Psoas muscle (tissue), 8 donors: Measurements from ENCODE around the gene FAM193A. TPM values are rescaled to one million over a fixed set of nuclear protein-coding genes. Genes with fewer than 3 reads are reported as not detected.
"Not testable (repeated sequence)": the region's sequence is repeated elsewhere in the genome, so short reads cannot be mapped to it uniquely, and the experiment has no call there.

Source experiments
- ATAC-seq, 4 donors: fragments of 200-7000 bp; cut with Tn5 transposase; one replicate each; pipeline ENCODE4 v1.9.1; 2020; ENCODE audit warnings: moderate library complexity in 3 of 4, mild to moderate bottlenecking in 2 of 4
- DNase-seq, 2 donors: peaks; one replicate each; pipeline ENCODE4 v3.0.0-alpha.2; 2020
- H3K27ac ChIP-seq: fragments of 200-600 bp; one replicate; pipeline ENCODE4 v1.8.0; 2022
- H3K27me3 ChIP-seq, 3 donors: fragments of 200-600 bp in 1 of 3; one replicate each; pipeline versions ENCODE4 v1.6.1 to v1.8.0; 2013 to 2022; ENCODE audit warnings: low read length in 2 of 3, mild to moderate bottlenecking in 2 of 3, moderate library complexity in 1 of 3; ENCODE audit not compliant: insufficient read depth in 3 of 3
- H3K36me3 ChIP-seq, 2 donors: fragments of 200-600 bp in 1 of 2; one replicate each; pipeline versions ENCODE4 v1.6.1 to v1.8.0; 2013 to 2022; ENCODE audit warnings: low read depth in 1 of 2, mild to moderate bottlenecking in 1 of 2, moderate library complexity in 1 of 2; ENCODE audit not compliant: insufficient read depth in 1 of 2
- H3K4me1 ChIP-seq: fragments of 200-600 bp; one replicate; pipeline ENCODE4 v1.8.0; 2022
- H3K4me3 ChIP-seq: fragments of 200-600 bp; one replicate; pipeline ENCODE4 v1.8.0; 2022; ENCODE audit warnings: mild to moderate bottlenecking
- H3K9me3 ChIP-seq: fragments of 200-600 bp; one replicate; pipeline ENCODE4 v1.8.0; 2022
- CTCF ChIP-seq: fragments of 200-600 bp; IDR thresholded peaks from one replicate; pipeline ENCODE4 v1.8.0; 2022; ENCODE audit warnings: antibody characterized with exemption
- WGBS, 3 donors: extraction: QIAGEN DNeasy Blood & Tissue Kit; methylation state at CpG; one replicate each; pipeline versions ENCODE4 v1.1.6 to v1.1.7; 2013; 5-methylcytosine and 5-hydroxymethylcytosine counted together
- intact Hi-C, 2 donors: fragments of 100-400 bp; cut with DNase I; formaldehyde crosslinking; loops; one replicate each; pipeline versions ENCODE4 v1.11.0 to v1.14.2; 2022
- polyA plus RNA-seq, 3 donors: library from polyadenylated mRNA; stranded (reverse); fragments of 200-250 nt; gene quantifications; one replicate each; pipeline ENCODE4 v1.2.3, GENCODE V29; 2013
- total RNA-seq, 4 donors: library from RNA; stranded (reverse); fragmentation: NEBNext Ultra II Directional in 2 of 4; extraction: Animal tissue kit (Norgen Biotek cat#: 25700) in 2 of 4; gene quantifications; one replicate each; pipeline versions ENCODE4 v1.2.1 to v1.2.4, GENCODE V29; 2021 to 2023
- donor health status: healthy with polysubstance abuse.
- donor health status: DM: no; HTN: no; CAD: no; lungs with moderate emphysema.
- donor health status: Bipolar disorder and iron deficiency.
- donor health status: healthy.
- donor health status: DM: yes; HTN: yes; CAD: no.
- donor health status: DM: no; HTN: no; CAD: no.
- donor health status: DM: no; HTN: no; CAD: no.
- donor health status: DM: yes; HTN: yes; CAD: no.

FAM193A gene
- total and polyA plus RNA-seq, 7 donors = 7.5 to 20.0 (median 14.6) TPM

GRCh38 chr4:2588259-2588658 is 51.8 kb downstream of the FAM193A start:
- H3K4me3 ChIP-seq = no peak overlapping the region
- H3K27ac ChIP-seq = peak overlapping the region; percentile 48
- peaks cover 67% of the 10 kb centered on the region for H3K4me1 ChIP-seq

DNA sequence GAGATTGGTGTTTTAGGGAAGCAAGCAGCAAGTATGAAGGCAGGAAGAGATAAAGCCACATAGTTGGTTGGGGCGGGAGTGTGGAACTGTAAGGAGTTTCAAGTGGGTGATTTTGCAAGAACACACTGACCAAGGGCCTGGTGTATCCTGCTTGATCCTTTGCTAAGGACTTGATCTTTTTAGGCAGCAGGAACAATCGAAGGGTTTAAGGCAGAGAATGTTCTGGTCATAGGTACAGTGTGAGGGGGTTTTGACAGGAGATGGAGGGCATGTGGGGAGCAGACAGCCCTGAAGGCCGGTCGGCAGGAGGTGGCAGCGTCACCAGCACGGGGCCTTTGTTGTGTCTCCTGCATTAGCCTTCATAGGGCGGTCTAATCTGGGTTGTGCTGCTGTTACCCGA is 54.7 kb downstream of the FAM193A start:
- Histone ChIP-seq H3K27me3 (no peaks in the 10 kb centered on the region), H3K9me3 (no peaks in the 10 kb centered on the region), H3K27ac (peak overlapping the region; percentile 43), H3K4me1 (peaks cover 82% of the 10 kb centered on the region), H3K36me3 (peaks cover 0 to 1% of the 10 kb centered on the region in 2 donors), H3K4me3 (no peak overlapping the region)
- no peak for TF ChIP-seq CTCF
- intact Hi-C loops = no loop called here
- ATAC-seq (no peak), DNase-seq (no peak)
- 58 to 67% (median 62%) methylated on average over 8 of the region's 8 CpGs for WGBS, 3 donors

More at GRCh38 chr4:2588259-2588658, 51.8 kb downstream of the FAM193A start:
- no peak for TF ChIP-seq CTCF
- 69 to 75% (median 74%) methylated on average over 3 of the region's 3 CpGs for WGBS, 3 donors
- DNase-seq = no peak
- no peak for ATAC-seq
- no peaks in the 10 kb centered on the region for H3K36me3 ChIP-seq
- intact Hi-C loops = no loop called here
- no peaks in the 10 kb centered on the region for H3K27me3 ChIP-seq
- H3K9me3 ChIP-seq = no peaks in the 10 kb centered on the region

GRCh38 chr4:2592014-2592413 is 55.6 kb downstream of the FAM193A start:
- ATAC-seq, H3K27me3 ChIP-seq, H3K9me3 ChIP-seq, H3K4me3 ChIP-seq, H3K36me3 ChIP-seq, DNase-seq, intact Hi-C loops: not testable (repeated sequence)
- Histone ChIP-seq H3K27ac (peak overlapping the region; percentile 33), H3K4me1 (peaks cover 82% of the 10 kb centered on the region)
- 84 to 91% (median 88%) methylated on average over 12 of the region's 12 CpGs for WGBS, 3 donors

- H3K9me3 ChIP-seq = no peaks in the 10 kb centered on the region
- H3K27ac ChIP-seq = peak overlapping the region; percentile 33
- H3K4me3 ChIP-seq = no peak overlapping the region
- H3K27me3 ChIP-seq = no peaks in the 10 kb centered on the region
- TF ChIP-seq CTCF = no peak
- ATAC-seq (no peak), DNase-seq (no peak)
- WGBS, 3 donors = 54 to 84% (median 56%) methylated on average over 6 of the region's 6 CpGs
- H3K4me1 ChIP-seq = peaks cover 82% of the 10 kb centered on the region
- H3K36me3 ChIP-seq = peaks cover 0 to 6% of the 10 kb centered on the region in 2 donors
- intact Hi-C loops = no loop called here
These were observed 56.1 kb downstream of the FAM193A start for GRCh38 chr4:2592572-2592971.

DNA sequence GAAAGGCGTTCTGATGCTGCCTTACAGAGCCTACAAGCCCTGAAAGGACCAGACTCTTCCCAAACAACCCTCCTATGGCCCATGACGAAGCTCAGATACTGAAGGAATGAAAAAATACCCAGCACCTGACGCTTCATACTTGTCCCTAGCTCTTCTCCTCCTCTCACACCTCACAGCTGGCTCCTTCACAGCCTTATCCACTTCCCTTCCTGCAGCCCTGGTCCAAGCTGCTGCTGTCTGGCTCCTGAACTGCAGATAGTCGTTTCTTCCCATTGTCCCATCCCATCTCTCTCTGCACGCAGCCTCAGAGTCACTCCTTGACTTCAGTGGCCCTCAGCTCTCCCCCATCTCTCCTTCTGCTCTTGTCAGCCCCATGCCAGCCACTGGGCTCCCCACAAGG is 56.6 kb downstream of the FAM193A start:
- ATAC-seq = no peak
- H3K27ac ChIP-seq = peak overlapping the region; percentile 27
- peaks cover 82% of the 10 kb centered on the region for H3K4me1 ChIP-seq

More for the DNA sequence above, 56.6 kb downstream of the FAM193A start:
- TF ChIP-seq CTCF = no peak
- peaks cover 0 to 6% of the 10 kb centered on the region in 2 donors for H3K36me3 ChIP-seq
- no peak overlapping the region for H3K4me3 ChIP-seq
- no peak for DNase-seq
- whole genome bisulfite sequencing, 3 donors = 40 to 63% (median 50%) methylated on average over 4 to 5 of the region's 5 CpGs
- H3K9me3 ChIP-seq = no peaks in the 10 kb centered on the region
- intact Hi-C loops = no loop called here
- H3K27me3 ChIP-seq = no peaks in the 10 kb centered on the region
